Glutamatergic neuron (in vitro differentiated cells): ENCODE results near the gene MRPS18B. TPM values are rescaled to one million over a fixed set of nuclear protein-coding genes. Genes with fewer than 3 reads are reported as not detected.

Source experiments
- DNase-seq: peaks from one replicate; pipeline ENCODE4 v3.0.0; 2022
- H3K27ac Mint-ChIP-seq: one replicate; pipeline ENCODE4 v1.8.0; 2020; ENCODE audit warnings: mild to moderate bottlenecking, mixed read lengths, inconsistent platforms; ENCODE audit not compliant: unreplicated experiment
- H3K27me3 Mint-ChIP-seq: one replicate; pipeline ENCODE4 v1.8.0; 2020; ENCODE audit warnings: mild to moderate bottlenecking, moderate library complexity, mixed read lengths, inconsistent platforms; ENCODE audit not compliant: unreplicated experiment
- H3K36me3 Mint-ChIP-seq: one replicate; pipeline ENCODE4 v1.8.0; 2020; ENCODE audit warnings: mild to moderate bottlenecking, mixed read lengths, inconsistent platforms; ENCODE audit not compliant: unreplicated experiment
- H3K4me1 Mint-ChIP-seq: one replicate; pipeline ENCODE4 v1.8.0; 2020; ENCODE audit warnings: mild to moderate bottlenecking, low read depth, mixed read lengths, inconsistent platforms; ENCODE audit not compliant: unreplicated experiment
- H3K4me3 Mint-ChIP-seq: one replicate; pipeline ENCODE4 v1.8.0; 2020; ENCODE audit warnings: mild to moderate bottlenecking, mixed read lengths, inconsistent platforms; ENCODE audit not compliant: unreplicated experiment
- H3K9me3 Mint-ChIP-seq: one replicate; pipeline ENCODE4 v1.8.0; 2020; ENCODE audit warnings: mild to moderate bottlenecking, moderate library complexity, mixed read lengths, inconsistent platforms; ENCODE audit not compliant: unreplicated experiment
- CTCF ChIP-seq: fragments of 200-600 bp; sonication (generic); IDR thresholded peaks from one replicate; pipeline ENCODE4 v1.5.0; 2021; ENCODE audit not compliant: partially characterized antibody, unreplicated experiment
- total RNA-seq: library from RNA; stranded (reverse); fragmentation: NEBNext Ultra II Directional; extraction: Animal tissue kit (Norgen Biotek cat#: 25700); gene quantifications from one replicate; pipeline ENCODE4 v1.2.1, GENCODE V29; 2021; ENCODE audit not compliant: unreplicated experiment

The MRPS18B gene
- total RNA-seq, 1 donor from 2014 or later, result 40.0 TPM

- Mint-ChIP-seq H3K4me1 (peaks cover 28% of the 10 kb centered on the region), H3K27me3 (peaks cover 20% of the 10 kb centered on the region), H3K36me3 (peaks cover 10% of the 10 kb centered on the region), H3K27ac (peak overlapping the region; percentile 14), H3K9me3 (peaks cover 27% of the 10 kb centered on the region), H3K4me3 (peak overlapping the region; percentile 23)
- no peak for DNase-seq
- TF ChIP-seq CTCF, result no peak
Measured at GRCh38 chr6:30612213-30612612, 5.4 kb upstream of the MRPS18B start.

- DNase-seq, result no peak
- H3K36me3 Mint-ChIP-seq, result peaks cover 10% of the 10 kb centered on the region
- H3K4me1 Mint-ChIP-seq, result peaks cover 28% of the 10 kb centered on the region
- H3K27ac Mint-ChIP-seq, result peak overlapping the region; percentile 53
- H3K4me3 Mint-ChIP-seq, result peak overlapping the region; percentile 63
- TF ChIP-seq CTCF, result no peak
- peaks cover 29% of the 10 kb centered on the region for H3K9me3 Mint-ChIP-seq
- peaks cover 25% of the 10 kb centered on the region for H3K27me3 Mint-ChIP-seq
Measured at GRCh38 chr6:30612687-30613248, 4.9 kb upstream of the MRPS18B start.

- Mint-ChIP-seq H3K27ac (peak overlapping the region; percentile 99), H3K36me3 (peaks cover 10% of the 10 kb centered on the region), H3K4me3 (peak overlapping the region; percentile 97), H3K27me3 (peaks cover 28% of the 10 kb centered on the region), H3K9me3 (peaks cover 32% of the 10 kb centered on the region), H3K4me1 (peaks cover 28% of the 10 kb centered on the region)
- no peak for DNase-seq
- no peak for TF ChIP-seq CTCF
Measured at GRCh38 chr6:30613251-30614043, 4.2 kb upstream of the MRPS18B start.

GRCh38 chr6:30614044-30614842 lies 3.4 kb upstream of the MRPS18B start:
- Mint-ChIP-seq H3K27me3 (peaks cover 28% of the 10 kb centered on the region), H3K9me3 (peaks cover 32% of the 10 kb centered on the region), H3K36me3 (peaks cover 10% of the 10 kb centered on the region), H3K4me1 (peaks cover 30% of the 10 kb centered on the region), H3K4me3 (peak overlapping the region; percentile 97), H3K27ac (peak overlapping the region; percentile 99)
- no peak for TF ChIP-seq CTCF
- no peak for DNase-seq

GRCh38 chr6:30614843-30615218 lies 2.8 kb upstream of the MRPS18B start:
- Mint-ChIP-seq H3K27ac (peak overlapping the region; percentile 99), H3K9me3 (peaks cover 32% of the 10 kb centered on the region), H3K4me3 (peak overlapping the region; percentile 97), H3K4me1 (peaks cover 30% of the 10 kb centered on the region), H3K36me3 (peaks cover 10% of the 10 kb centered on the region), H3K27me3 (peaks cover 28% of the 10 kb centered on the region)
- TF ChIP-seq CTCF, result no peak
- peak; percentile 72 for DNase-seq
